Ovary (tissue), 3 donors: ENCODE data around the gene CDK19.

Source experiments
- CTCF ChIP-seq, 3 donors: fragments of 450-650 bp in 2 of 3; fragments of 200-600 bp in 1 of 3; IDR thresholded peaks; one replicate each; pipeline versions ENCODE4 v1.5.1 to v1.8.0; 2016 to 2022; ENCODE audit warnings: antibody characterized with exemption in 3 of 3, mild to moderate bottlenecking in 1 of 3
- EP300 ChIP-seq: sonication (generic); formaldehyde crosslinking; IDR thresholded peaks from one replicate; pipeline ENCODE4 v1.6.1; 2017; ENCODE audit warnings: antibody characterized with exemption
- POLR2A ChIP-seq: fragments of 450-650 bp; IDR thresholded peaks from one replicate; pipeline ENCODE4 v1.6.1; 2017; ENCODE audit warnings: antibody characterized with exemption, mild to moderate bottlenecking, moderate library complexity
- donor health status: DM: no; HTN: no; CAD: no.

GRCh38 chr6:110573136-110573535, 242.1 kb downstream of the CDK19 start:
- TF ChIP-seq POLR2A (no peak), CTCF (IDR thresholded peaks at IDR 0.05) (no peak), EP300 (no peak)
